GM12864 (cell line): ENCODE measurements around the gene CEACAM19.

Source experiments
- DNase-seq: peaks from one replicate; pipeline ENCODE4 v3.0.0-alpha.2; 2011; ENCODE audit warnings: low read depth
- H3K4me3 ChIP-seq: 2 replicates; pipeline ENCODE4 v1.5.1; 2011; ENCODE audit warnings: mild to moderate bottlenecking, low read depth, low read length, control low read depth
- TF ChIP-seq, protein P1 (sequence below): IDR thresholded peaks from 2 replicates; pipeline ENCODE4 v1.5.1; 2011; ENCODE audit warnings: low read depth, mild to moderate bottlenecking, moderate library complexity, low read length, control low read depth, inconsistent platforms; ENCODE audit errors: missing control alignments

CEACAM19 gene

DNA sequence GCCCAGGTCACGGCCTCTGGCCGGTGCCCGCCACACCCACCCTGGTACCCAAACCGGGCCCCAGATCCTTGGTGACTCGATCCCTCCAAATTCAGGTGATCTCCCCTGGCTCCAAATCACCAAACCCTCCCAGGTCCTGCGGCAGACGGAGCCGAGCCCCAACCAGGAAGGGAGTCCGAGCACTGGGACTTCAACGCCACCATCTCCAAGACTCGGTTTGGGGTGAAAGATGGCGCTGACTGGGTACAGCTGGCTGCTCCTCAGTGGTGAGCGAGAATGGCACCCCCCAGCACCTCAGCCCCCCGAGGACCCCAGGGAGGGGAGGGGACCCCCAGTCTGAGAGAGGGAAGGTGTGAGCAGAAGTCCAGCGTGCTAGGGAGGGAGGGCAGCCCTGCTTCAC, 29.9 kb downstream of the CEACAM19 start:
- no peak overlapping the region for H3K4me3 ChIP-seq
- TF ChIP-seq, protein P1, sequence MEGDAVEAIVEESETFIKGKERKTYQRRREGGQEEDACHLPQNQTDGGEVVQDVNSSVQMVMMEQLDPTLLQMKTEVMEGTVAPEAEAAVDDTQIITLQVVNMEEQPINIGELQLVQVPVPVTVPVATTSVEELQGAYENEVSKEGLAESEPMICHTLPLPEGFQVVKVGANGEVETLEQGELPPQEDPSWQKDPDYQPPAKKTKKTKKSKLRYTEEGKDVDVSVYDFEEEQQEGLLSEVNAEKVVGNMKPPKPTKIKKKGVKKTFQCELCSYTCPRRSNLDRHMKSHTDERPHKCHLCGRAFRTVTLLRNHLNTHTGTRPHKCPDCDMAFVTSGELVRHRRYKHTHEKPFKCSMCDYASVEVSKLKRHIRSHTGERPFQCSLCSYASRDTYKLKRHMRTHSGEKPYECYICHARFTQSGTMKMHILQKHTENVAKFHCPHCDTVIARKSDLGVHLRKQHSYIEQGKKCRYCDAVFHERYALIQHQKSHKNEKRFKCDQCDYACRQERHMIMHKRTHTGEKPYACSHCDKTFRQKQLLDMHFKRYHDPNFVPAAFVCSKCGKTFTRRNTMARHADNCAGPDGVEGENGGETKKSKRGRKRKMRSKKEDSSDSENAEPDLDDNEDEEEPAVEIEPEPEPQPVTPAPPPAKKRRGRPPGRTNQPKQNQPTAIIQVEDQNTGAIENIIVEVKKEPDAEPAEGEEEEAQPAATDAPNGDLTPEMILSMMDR: no peak
- DNase-seq: no peak

DNA sequence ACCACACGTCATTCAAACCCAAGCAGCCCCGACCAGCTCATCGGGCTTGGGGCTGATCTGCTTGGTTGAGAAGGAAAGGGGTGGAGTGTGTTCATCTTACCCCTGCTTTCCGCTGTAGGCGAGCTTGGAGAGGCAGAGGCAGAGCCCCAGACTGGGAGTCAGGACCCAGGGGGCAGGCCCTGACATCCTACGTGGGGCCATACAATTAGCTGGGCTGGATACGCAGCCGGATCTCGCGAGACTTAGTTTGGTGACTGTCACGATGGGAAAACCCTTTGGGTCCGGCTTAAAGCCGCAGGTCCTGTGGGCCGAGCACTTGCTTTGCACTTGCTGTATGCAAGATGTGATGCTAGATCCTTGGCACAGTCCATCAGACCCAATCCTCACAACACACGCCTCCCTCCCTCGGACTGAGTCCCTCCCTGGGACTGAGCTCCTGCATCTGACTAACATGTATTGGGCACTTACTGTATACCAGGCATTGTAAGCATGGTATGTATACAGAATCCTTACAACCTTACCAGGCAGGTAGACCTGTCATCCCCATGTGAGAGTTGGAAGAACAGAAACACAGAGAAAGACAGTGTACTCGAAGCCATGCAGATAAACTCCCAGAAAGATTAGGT, 31.4 kb downstream of the CEACAM19 start:
- TF ChIP-seq, protein P1: no peak
- H3K4me3 ChIP-seq: no peak overlapping the region
- no peak for DNase-seq

DNA sequence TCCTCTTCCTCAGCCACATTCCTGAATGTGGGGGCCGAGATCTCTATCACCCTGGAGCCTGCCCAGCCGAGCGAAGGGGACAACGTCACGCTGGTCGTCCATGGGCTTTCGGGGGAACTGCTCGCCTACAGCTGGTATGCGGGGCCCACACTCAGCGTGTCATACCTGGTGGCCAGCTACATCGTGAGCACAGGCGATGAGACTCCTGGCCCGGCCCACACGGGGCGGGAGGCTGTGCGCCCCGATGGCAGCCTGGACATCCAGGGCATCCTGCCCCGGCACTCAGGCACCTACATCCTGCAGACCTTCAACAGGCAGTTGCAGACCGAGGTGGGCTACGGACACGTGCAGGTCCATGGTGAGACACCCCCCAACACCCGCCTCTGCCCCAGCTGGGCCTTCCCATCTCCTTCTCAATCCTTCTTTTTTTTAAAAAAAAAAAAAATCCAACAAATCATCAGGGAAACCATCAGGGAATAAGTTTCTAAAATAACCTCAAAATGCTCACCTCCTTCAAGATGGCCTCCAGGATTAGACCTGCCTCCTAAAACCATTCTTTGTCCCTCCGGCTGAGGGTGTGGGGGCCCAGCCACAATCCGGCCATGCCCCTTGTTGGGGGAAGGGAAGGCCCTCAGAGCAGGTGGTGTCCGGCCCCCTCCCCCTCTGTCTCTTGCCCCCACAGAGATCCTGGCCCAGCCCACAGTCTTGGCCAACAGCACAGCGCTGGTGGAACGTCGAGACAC, 32.2 kb downstream of the CEACAM19 start:
- no peak overlapping the region for H3K4me3 ChIP-seq
- no peak for DNase-seq

DNA sequence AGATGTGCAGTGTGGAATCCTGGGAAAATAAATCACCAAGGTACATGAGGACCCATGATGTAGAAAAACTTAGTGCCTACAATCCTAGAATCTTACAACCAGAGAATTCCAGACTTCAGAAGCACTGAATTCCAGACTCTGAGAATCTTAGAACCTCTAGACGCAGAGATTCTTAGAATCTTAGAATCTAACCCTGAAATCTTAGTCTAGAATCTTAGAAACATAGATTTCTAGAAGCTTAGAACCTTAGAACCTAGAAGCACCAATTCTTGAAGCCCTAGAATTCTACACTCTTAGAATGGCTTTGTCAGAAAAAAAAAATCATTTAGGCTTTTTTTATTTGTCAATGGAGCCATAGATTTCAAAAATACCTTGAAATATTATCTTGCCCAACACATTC, 33.7 kb downstream of the CEACAM19 start:
- no peak for DNase-seq
- H3K4me3 ChIP-seq: no peak overlapping the region
- TF ChIP-seq, protein P1: no peak

More for the DNA sequence above, 32.2 kb downstream of the CEACAM19 start:
- TF ChIP-seq, protein P1: no peak

DNA sequence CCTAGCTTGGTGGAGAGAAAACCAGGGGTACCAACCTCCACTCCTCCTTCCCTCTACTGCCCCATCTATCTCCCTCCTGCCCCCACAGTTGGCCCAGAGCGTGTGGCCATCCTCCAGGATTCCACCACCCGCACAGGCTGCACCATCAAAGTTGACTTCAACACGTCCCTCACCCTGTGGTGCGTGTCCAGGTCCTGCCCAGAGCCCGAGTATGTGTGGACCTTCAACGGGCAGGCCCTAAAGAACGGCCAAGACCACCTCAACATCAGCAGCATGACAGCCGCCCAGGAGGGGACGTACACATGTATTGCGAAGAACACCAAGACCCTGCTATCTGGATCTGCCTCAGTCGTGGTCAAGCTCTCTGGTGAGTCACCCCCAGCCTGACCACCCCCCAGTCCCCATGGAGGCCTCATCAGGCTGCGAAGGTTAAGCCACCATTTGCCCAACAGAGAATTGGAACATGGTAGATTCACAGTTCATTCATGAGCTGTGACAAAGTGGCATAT, 34.3 kb downstream of the CEACAM19 start:
- no peak for DNase-seq

DNA sequence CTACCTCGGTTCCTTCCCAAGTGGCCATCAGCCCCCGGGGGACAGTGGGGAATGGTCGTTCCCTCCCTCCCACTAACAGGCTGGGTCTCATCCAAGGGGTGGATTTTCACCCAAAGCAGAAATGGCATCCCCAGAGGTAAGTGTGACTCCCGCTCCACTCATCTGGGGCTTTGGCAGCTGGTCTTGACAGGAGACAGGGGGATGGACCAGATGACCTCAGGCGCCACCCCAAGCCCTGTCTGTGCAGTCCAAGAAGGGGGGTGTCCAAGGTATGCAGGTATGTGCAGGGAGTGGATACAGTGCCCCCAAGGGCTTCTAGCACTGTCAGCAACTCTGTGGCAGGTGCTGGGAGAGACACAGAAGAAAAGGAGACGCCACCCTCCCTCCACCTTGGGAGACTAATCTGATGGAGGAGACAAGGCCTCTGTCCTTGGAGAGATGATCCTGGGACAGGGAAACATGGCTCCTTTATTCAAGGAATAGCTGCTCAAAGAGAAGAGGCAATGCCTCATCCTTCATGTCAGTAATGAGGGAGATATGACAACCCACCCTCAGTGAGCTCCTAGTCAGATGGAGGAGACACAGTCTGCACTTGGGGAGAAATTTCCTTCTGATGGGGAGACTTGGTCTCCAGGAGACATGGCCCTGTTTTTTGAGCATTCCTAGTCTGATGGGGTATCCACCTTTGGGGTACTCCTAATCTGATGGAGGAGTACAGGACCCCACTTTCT, 35.4 kb downstream of the CEACAM19 start:
- no peak for DNase-seq
- TF ChIP-seq, protein P1: no peak
- H3K4me3 ChIP-seq: no peak overlapping the region

More for the DNA sequence above, 34.3 kb downstream of the CEACAM19 start:
- TF ChIP-seq, protein P1: no peak
- H3K4me3 ChIP-seq: no peak overlapping the region
